ENCODE data around the gene ZNF333. TPM values are rescaled to one million over a fixed set of nuclear protein-coding genes. Genes with fewer than 3 reads are reported as not detected.

The ZNF333 gene
- total RNA-seq, 1 experiment from 2014 or later, result 6.0 TPM

- H3K4me2 ChIP-seq (ENCODE audit: insufficient read depth, insufficient read length, low read length), result no peak overlapping the region
- H3K23ac ChIP-seq (ENCODE audit: insufficient read length, low read depth, low read length), result no peak overlapping the region
- H3K23me2 ChIP-seq (ENCODE audit: insufficient read length, low read depth, low read length, poor library complexity, severe bottlenecking), result no peaks in the 10 kb centered on the region
- no peak overlapping the region for H2BK20ac ChIP-seq (ENCODE audit: low read depth, low read length, poor library complexity, severe bottlenecking)
- H3K4ac ChIP-seq (ENCODE audit: low read depth, low read length), result no peak overlapping the region
- no peaks in the 10 kb centered on the region for H3K4me1 ChIP-seq (ENCODE audit: insufficient read depth, low read length)
- WGBS (ENCODE audit: extremely low coverage, insufficient read length, low lambda C conversion rate), result 89% methylated on average over 4 of the region's 4 CpGs
- H2BK12ac ChIP-seq (ENCODE audit: insufficient read length, low read depth, low read length), result no peak overlapping the region
- H2AFZ ChIP-seq (ENCODE audit: low read length), result no peak overlapping the region
- Mint-ChIP-seq H3K27ac (no peak overlapping the region), H3K36me3 (ENCODE audit: insufficient read depth in 1 of 3, low read depth in 3 of 3) (peaks cover 0 to 17% (median 0%) of the 10 kb centered on the region in 3 experiments; a peak in 3 of 7 replicates), H3K9me3 (peaks cover 27 to 88% of the 10 kb centered on the region in 2 experiments), H3K27me3 (ENCODE audit: low read depth) (peaks cover 4% of the 10 kb centered on the region; the same call in 1 of the 2 replicates), H3K4me1 (no peaks in the 10 kb centered on the region), H3K4me3 (no peak overlapping the region)
- H2AK5ac ChIP-seq (ENCODE audit: insufficient read length, low read length), result no peak overlapping the region
- H3T11ph ChIP-seq (ENCODE audit: low read length), result no peak overlapping the region
- H3K56ac ChIP-seq (ENCODE audit: insufficient read length, low read depth, low read length), result no peak overlapping the region
- no peak overlapping the region for H3K27ac ChIP-seq (ENCODE audit: insufficient read length, low read depth, low read length)
- no peaks in the 10 kb centered on the region for H3K27me3 ChIP-seq (ENCODE audit: insufficient read depth, low read length)
- no peak overlapping the region for H4K8ac ChIP-seq (replicated peaks; ENCODE audit: insufficient read length, low read depth, low read length)
- TF ChIP-seq CTCF (conservative IDR thresholded peaks at IDR 0.05), result no peak
- no peaks in the 10 kb centered on the region for H3K9me3 ChIP-seq (ENCODE audit: control insufficient read depth, low read depth, low read length)
- no peak overlapping the region for H4K91ac ChIP-seq (ENCODE audit: insufficient read length, low read depth, low read length)
- no peaks in the 10 kb centered on the region for H3K79me1 ChIP-seq (ENCODE audit: insufficient read depth, low read depth, low read length, poor library complexity, severe bottlenecking)
- no peak overlapping the region for H3K18ac ChIP-seq (ENCODE audit: insufficient read length, low read depth, low read length)
- H2BK5ac ChIP-seq (ENCODE audit: insufficient read length, low read length), result no peak overlapping the region
- H3K79me2 ChIP-seq (ENCODE audit: insufficient read depth, low read length), result no peaks in the 10 kb centered on the region
- no peak overlapping the region for H2BK120ac ChIP-seq (ENCODE audit: low read depth, low read length, poor library complexity, severe bottlenecking)
- H3K14ac ChIP-seq (ENCODE audit: insufficient read depth, low read length), result no peak overlapping the region
- DNase-seq, result no peak
- no peak overlapping the region for H2BK15ac ChIP-seq (ENCODE audit: low read depth, low read length)
- no peak overlapping the region for H3K9ac ChIP-seq (ENCODE audit: extremely low read depth, insufficient read length, low read length)
- H4K20me1 ChIP-seq (ENCODE audit: control insufficient read depth, insufficient read depth, insufficient read length), result no peaks in the 10 kb centered on the region
- H4K5ac ChIP-seq (ENCODE audit: insufficient read length, low read depth, low read length), result no peak overlapping the region
These were observed 40.8 kb upstream of the ZNF333 start for GRCh38 chr19:14649020-14649419.
